H1 (cell line): ENCODE results near the gene MPND. TPM values are rescaled to one million over a fixed set of nuclear protein-coding genes. Genes with fewer than 3 reads are reported as not detected.

Experiments used
- CTCF ChIA-PET: fragments of 300-600 bp; sonication (Branson Sonifier 250); formaldehyde crosslinking; loops from one replicate; lab custom pipeline; 2021; ENCODE audit not compliant: partially characterized antibody; lab: Charles Lee
- POLR2A ChIA-PET: fragments of 300-600 bp; sonication (Branson Sonifier 250); formaldehyde crosslinking; loops from one replicate; lab custom pipeline; 2021; ENCODE audit warnings: inconsistent platforms; ENCODE audit not compliant: partially characterized antibody; lab: Charles Lee
- DNase-seq, 2 experiments: peaks; one replicate each; pipeline versions ENCODE4 v3.0.0 to v3.0.0-alpha.2; 2010 to 2022; ENCODE audit warnings: low spot score in 2 of 2, low read depth in 1 of 2, mixed read lengths in 1 of 2
- FAIRE-seq: peaks from 2 replicates; lab custom pipeline; 2011; peaks lifted over from hg19 to GRCh38; lab: Jason Lieb, UNC
- H2AFZ ChIP-seq: 2 replicates; pipeline ENCODE4 v1.8.1; 2012; ENCODE audit warnings: low read length, inconsistent platforms
- H2AK5ac ChIP-seq: 2 replicates; pipeline ENCODE4 v1.6.1; 2013; ENCODE audit warnings: low read depth, low read length
- H2BK120ac ChIP-seq: replicated peaks from 2 replicates; pipeline ENCODE3; 2013; ENCODE audit warnings: low read depth, low read length, inconsistent platforms
- H2BK12ac ChIP-seq: 2 replicates; pipeline ENCODE4 v1.6.1; 2013; ENCODE audit warnings: low read depth, low read length
- H2BK15ac ChIP-seq: 2 replicates; pipeline ENCODE4 v1.6.1; 2013; ENCODE audit warnings: low read length
- H2BK20ac ChIP-seq: 2 replicates; pipeline ENCODE4 v1.6.1; 2013; ENCODE audit warnings: low read length
- H2BK5ac ChIP-seq: 2 replicates; pipeline ENCODE4 v1.6.1; 2013; ENCODE audit warnings: low read depth, low read length
- H3K14ac ChIP-seq: 2 replicates; pipeline ENCODE4 v1.6.1; 2013; ENCODE audit warnings: inconsistent platforms; ENCODE audit not compliant: insufficient read length
- H3K18ac ChIP-seq: 2 replicates; pipeline ENCODE4 v1.6.1; 2013; ENCODE audit warnings: low read length; ENCODE audit errors: extremely low read depth
- H3K23ac ChIP-seq: 2 replicates; pipeline ENCODE4 v1.6.1; 2013; ENCODE audit warnings: inconsistent platforms; ENCODE audit not compliant: insufficient read length
- H3K23me2 ChIP-seq: 2 replicates; pipeline ENCODE4 v1.6.1; 2013; ENCODE audit warnings: low read depth, low read length
- H3K27ac ChIP-seq: 2 replicates; pipeline ENCODE4 v1.6.1; 2011; ENCODE audit warnings: low read depth, low read length, inconsistent platforms
- H3K27me3 ChIP-seq, 4 experiments: replicated peaks in 1 of 4; 1 replicate in 1 of 4; 2 replicates in 3 of 4; pipeline versions ENCODE4 v1.6.1 to v1.8.1; 2011 to 2013; ENCODE audit warnings: low read length in 3 of 4, mild to moderate bottlenecking in 3 of 4, inconsistent platforms in 2 of 4, mixed read lengths in 2 of 4, moderate library complexity in 1 of 4; ENCODE audit not compliant: control insufficient read depth in 3 of 4, insufficient read depth in 3 of 4; ENCODE audit errors: extremely low read depth in 1 of 4
- H3K36me3 ChIP-seq, 4 experiments: 2 replicates each; pipeline versions ENCODE4 v1.6.1 to v1.8.1; 2011 to 2013; ENCODE audit warnings: mild to moderate bottlenecking in 4 of 4, low read length in 3 of 4, moderate library complexity in 2 of 4, control low read depth in 1 of 4, inconsistent platforms in 1 of 4; ENCODE audit not compliant: insufficient read depth in 4 of 4, control insufficient read depth in 2 of 4
- H3K4ac ChIP-seq: replicated peaks from 2 replicates; pipeline ENCODE3; 2013; ENCODE audit warnings: low read length, low read depth, mixed read lengths, inconsistent platforms; ENCODE audit not compliant: insufficient read length
- H3K4me1 ChIP-seq, 4 experiments: replicated peaks in 1 of 4; 1 replicate in 1 of 4; 2 replicates in 3 of 4; pipeline versions ENCODE4 v1.6.1 to v1.8.1; 2011 to 2013; ENCODE audit warnings: low read length in 3 of 4, inconsistent platforms in 2 of 4, mixed read lengths in 1 of 4; ENCODE audit not compliant: insufficient read depth in 4 of 4, control insufficient read depth in 3 of 4
- H3K4me2 ChIP-seq, 2 experiments: 2 replicates each; pipeline versions ENCODE4 v1.6.1 to v1.8.1; 2011 to 2013; ENCODE audit warnings: low read depth in 2 of 2, low read length in 2 of 2, control low read depth in 1 of 2, inconsistent platforms in 1 of 2, mild to moderate bottlenecking in 1 of 2; ENCODE audit not compliant: insufficient read depth in 1 of 2
- H3K4me3 ChIP-seq, 4 experiments: fragments of 200-600, 300-600 bp in 1 of 4; sonication (generic), shearing (Covaris generic), sonication (Bioruptor Twin) in 1 of 4; 2 replicates each; pipeline versions ENCODE4 v1.5.1 to v1.8.1; 2011 to 2016; ENCODE audit warnings: low read length in 4 of 4, low read depth in 3 of 4, control low read depth in 2 of 4, inconsistent platforms in 2 of 4, mild to moderate bottlenecking in 2 of 4, mixed read lengths in 1 of 4, moderate library complexity in 1 of 4; ENCODE audit not compliant: insufficient read depth in 2 of 4; ENCODE audit errors: extremely low read depth in 1 of 4
- H3K56ac ChIP-seq: replicated peaks from 2 replicates; pipeline ENCODE3; 2013; ENCODE audit warnings: low read depth, mild to moderate bottlenecking, mixed read lengths, low read length, inconsistent platforms; ENCODE audit not compliant: insufficient read length
- H3K79me1 ChIP-seq: 2 replicates; pipeline ENCODE4 v1.6.1; 2013; ENCODE audit warnings: low read depth, low read length, control low read depth
- H3K79me2 ChIP-seq, 2 experiments: 2 replicates each; pipeline versions ENCODE4 v1.6.1 to v1.8.1; 2012 to 2013; ENCODE audit warnings: low read length in 2 of 2, mild to moderate bottlenecking in 2 of 2, inconsistent platforms in 1 of 2; ENCODE audit not compliant: insufficient read depth in 2 of 2, control insufficient read depth in 1 of 2
- H3K9ac ChIP-seq, 4 experiments: replicated peaks in 1 of 4; 1 replicate in 1 of 4; 2 replicates in 3 of 4; pipeline versions ENCODE4 v1.6.1 to v1.8.1; 2011 to 2013; ENCODE audit warnings: low read depth in 3 of 4, low read length in 3 of 4, control low read depth in 2 of 4, mild to moderate bottlenecking in 2 of 4, moderate library complexity in 2 of 4, inconsistent platforms in 1 of 4; ENCODE audit errors: extremely low read depth in 1 of 4
- H3K9me3 ChIP-seq, 2 experiments: 2 replicates each; pipeline versions ENCODE4 v1.6.1 to v1.8.1; 2012 to 2013; ENCODE audit warnings: mild to moderate bottlenecking in 2 of 2, moderate library complexity in 2 of 2, control low read depth in 1 of 2, inconsistent platforms in 1 of 2, low read depth in 1 of 2, low read length in 1 of 2, mixed read lengths in 1 of 2; ENCODE audit not compliant: insufficient read depth in 2 of 2
- H4K20me1 ChIP-seq, 2 experiments: replicated peaks in 1 of 2; 2 replicates each; pipeline versions ENCODE3 to v1.8.1; 2011 to 2013; ENCODE audit warnings: inconsistent platforms in 2 of 2, low read length in 2 of 2, mild to moderate bottlenecking in 1 of 2; ENCODE audit not compliant: insufficient read depth in 2 of 2, control insufficient read depth in 1 of 2
- H4K5ac ChIP-seq: 2 replicates; pipeline ENCODE4 v1.6.1; 2013; ENCODE audit warnings: low read length, low read depth, mixed read lengths, inconsistent platforms; ENCODE audit not compliant: insufficient read length
- H4K8ac ChIP-seq: 2 replicates; pipeline ENCODE4 v1.8.0; 2013; ENCODE audit warnings: mild to moderate bottlenecking, moderate library complexity, low read length, inconsistent platforms; ENCODE audit not compliant: insufficient read depth; ENCODE audit errors: extremely low read depth
- H4K91ac ChIP-seq: replicated peaks from 2 replicates; pipeline ENCODE3; 2013; ENCODE audit warnings: low read length, mixed read lengths, inconsistent platforms; ENCODE audit not compliant: insufficient read length
- CTBP2 ChIP-seq: IDR thresholded peaks from 2 replicates; pipeline ENCODE4 v1.7.0; 2011; ENCODE audit warnings: borderline replicate concordance, mild to moderate bottlenecking, moderate library complexity, mixed read lengths, low read length; ENCODE audit not compliant: insufficient read depth, insufficient read length
- HDAC2 ChIP-seq, 2 experiments: fragments of 300-600 bp in 1 of 2; sonication (generic) in 1 of 2; IDR thresholded peaks; 2 replicates each; pipeline ENCODE4 v1.6.1; 2011 to 2012; ENCODE audit warnings: low read depth in 2 of 2, low read length in 2 of 2, mild to moderate bottlenecking in 2 of 2, moderate library complexity in 2 of 2, borderline replicate concordance in 1 of 2, inconsistent platforms in 1 of 2
- MAFK ChIP-seq: IDR thresholded peaks from 2 replicates; pipeline ENCODE4 v1.6.1; 2012; ENCODE audit warnings: low read depth, mild to moderate bottlenecking, improper control_type of control experiment, low read length
- NANOG ChIP-seq: IDR thresholded peaks from 2 replicates; pipeline ENCODE4 v1.6.1; 2011; ENCODE audit warnings: low read length, low read depth, mild to moderate bottlenecking, inconsistent platforms; ENCODE audit not compliant: insufficient read depth, poor library complexity, severe bottlenecking
- NRF1 ChIP-seq: IDR thresholded peaks from 2 replicates; pipeline ENCODE4 v1.6.1; 2011; ENCODE audit warnings: mild to moderate bottlenecking, low read depth, low read length, improper control_type of control experiment
- RAD21 ChIP-seq, 2 experiments: IDR thresholded peaks in 1 of 2; conservative IDR thresholded peaks in 1 of 2; 2 replicates each; pipeline ENCODE4 v1.6.1; 2011; ENCODE audit warnings: low read depth in 2 of 2, low read length in 2 of 2, improper control_type of control experiment in 1 of 2, inconsistent platforms in 1 of 2, mild to moderate bottlenecking in 1 of 2, moderate library complexity in 1 of 2
- SIX5 ChIP-seq: IDR thresholded peaks from 2 replicates; pipeline ENCODE4 v1.6.1; 2011; ENCODE audit warnings: mild to moderate bottlenecking, low read depth, low read length
- TAF7 ChIP-seq: optimal IDR thresholded peaks from 2 replicates; pipeline ENCODE3; 2011; ENCODE audit warnings: low read depth, mild to moderate bottlenecking, inconsistent platforms, low read length, moderate library complexity, borderline replicate concordance
- TCF12 ChIP-seq: IDR thresholded peaks from 2 replicates; pipeline ENCODE4 v1.6.1; 2011; ENCODE audit warnings: low read depth, mild to moderate bottlenecking, low read length
- TEAD4 ChIP-seq: IDR thresholded peaks from 2 replicates; pipeline ENCODE4 v1.6.1; 2012; ENCODE audit warnings: low read depth, low read length, inconsistent platforms, mixed read lengths
- WGBS, 2 experiments: shearing (Covaris generic) in 1 of 2; methylation state at CpG; one replicate each; pipeline versions ENCODE4 v1.1.6 to v1.1.7; 2013 to 2015; ENCODE audit warnings: low lambda C conversion rate in 2 of 2, mixed read lengths in 2 of 2, inconsistent platforms in 1 of 2, low coverage in 1 of 2, missing lambda C conversion rate in 1 of 2; ENCODE audit not compliant: insufficient replicate concordance in 2 of 2, insufficient coverage in 1 of 2, insufficient read length in 1 of 2; ENCODE audit errors: extremely low coverage in 1 of 2, missing lambda C conversion rate in 1 of 2; 5-methylcytosine and 5-hydroxymethylcytosine counted together
- polyA plus RNA-seq, 7 experiments: library from polyadenylated mRNA; depleted of rRNA in 3 of 7; stranded (reverse) in 5 of 7; unstranded in 2 of 7; fragments of >200 nt in 5 of 7; fragments of 200-250 nt in 2 of 7; gene quantifications; 1 replicate in 5 of 7; 2 replicates in 1 of 7; 4 replicates in 1 of 7; pipeline versions ENCODE4 v1.2.1 to v1.2.3, GENCODE V29; 2011 to 2013; ENCODE audit warnings: missing spikeins in 2 of 7, mixed read lengths in 2 of 7
- total RNA-seq: library from RNA; stranded (reverse); fragmentation: NEBNext Ultra II Directional; extraction: Animal tissue kit (Norgen Biotek cat#: 25700); gene quantifications from 2 replicates; pipeline ENCODE4 v1.2.1, GENCODE V29; 2021

The MPND gene
- total and polyA plus RNA-seq, 2 of the 8 experiments (the other 6 are each of a cell fraction or from before 2014, with no cell fraction given): 22.9 to 27.7 TPM

GRCh38 chr19:4363571-4364304, 20.4 kb downstream of the MPND start:
- H3K9ac ChIP-seq: no peak overlapping the region
- H3K36me3 ChIP-seq: peaks cover 8 to 16% (median 11%) of the 10 kb centered on the region in 4 experiments; a peak in 5 of 8 replicates
- H3K23me2 ChIP-seq: no peaks in the 10 kb centered on the region
- no peak for FAIRE-seq
- no peak overlapping the region for H3K4ac ChIP-seq
- H2AFZ ChIP-seq: no peak overlapping the region
- POLR2A ChIA-PET: interaction anchor here (1.2 to 13.0 kb wide), 12 partner anchors 8 to 379 kb away, joined by 3 to 72 read pairs (median 4); partner anchors contain the start of genes CHAF1A, EEF2, MPND and SH3GL1
- H3K14ac ChIP-seq: no peak overlapping the region
- H2BK15ac ChIP-seq: no peak overlapping the region
- CTCF ChIA-PET: interaction anchor here (0.7 to 4.4 kb wide), 19 partner anchors 9 to 273 kb away, joined by 3 to 42 read pairs (median 4); partner anchors contain the start of genes CHAF1A and SH3GL1
- H2BK5ac ChIP-seq: peak overlapping the region; percentile 16; the same call in 1 of the 2 replicates
- no peaks in the 10 kb centered on the region for H3K79me2 ChIP-seq
- no peak overlapping the region for H4K91ac ChIP-seq
- H2BK20ac ChIP-seq: no peak overlapping the region
- no peak overlapping the region for H3K4me2 ChIP-seq
- H4K5ac ChIP-seq: no peak overlapping the region
- no peak overlapping the region for H3K18ac ChIP-seq
- H3K4me1 ChIP-seq: peaks cover 0 to 16% (median 3%) of the 10 kb centered on the region in 4 experiments; a peak in 3 of 7 replicates
- peaks cover 10% of the 10 kb centered on the region; the same call in 1 of the 2 replicates for H3K79me1 ChIP-seq
- no peak overlapping the region for H3K27ac ChIP-seq
- peaks cover 15 to 36% of the 10 kb centered on the region in 2 experiments for H4K20me1 ChIP-seq
- H3K4me3 ChIP-seq: no peak overlapping the region
- peak overlapping the region; percentile 62; the same call in 1 of the 2 replicates for H4K8ac ChIP-seq
- no peak overlapping the region for H2BK12ac ChIP-seq
- 93% methylated on average over 25 of the region's 26 CpGs; no CpG with 5 or more reads in 1 of the 2 experiments for WGBS, 2 experiments
- no peak overlapping the region for H3K23ac ChIP-seq
- peak in 1 of 2 experiments; percentile 45 for DNase-seq
- no peaks in the 10 kb centered on the region for H3K9me3 ChIP-seq
- H2BK120ac ChIP-seq: no peak overlapping the region
- no peak overlapping the region for H2AK5ac ChIP-seq
- no peaks in the 10 kb centered on the region for H3K27me3 ChIP-seq
- no peak overlapping the region for H3K56ac ChIP-seq
- TF ChIP-seq CTBP2 (no peak), SIX5 (no peak), TAF7 (no peak), NANOG (no peak), RAD21 (IDR thresholded peaks at IDR 0.05 in 1 of 2, conservative IDR thresholded peaks at IDR 0.05 in 1 of 2; ENCODE audit: low read depth in 2 of 2, low read length in 2 of 2) (no peak), TEAD4 (no peak), MAFK (no peak), HDAC2 (IDR thresholded peaks at IDR 0.05; ENCODE audit: borderline replicate concordance in 1 of 2, low read depth in 2 of 2, low read length in 2 of 2) (no peak), TCF12 (no peak), NRF1 (no peak)
